ENCODE measurements around the gene SNAPC4.

DNA sequence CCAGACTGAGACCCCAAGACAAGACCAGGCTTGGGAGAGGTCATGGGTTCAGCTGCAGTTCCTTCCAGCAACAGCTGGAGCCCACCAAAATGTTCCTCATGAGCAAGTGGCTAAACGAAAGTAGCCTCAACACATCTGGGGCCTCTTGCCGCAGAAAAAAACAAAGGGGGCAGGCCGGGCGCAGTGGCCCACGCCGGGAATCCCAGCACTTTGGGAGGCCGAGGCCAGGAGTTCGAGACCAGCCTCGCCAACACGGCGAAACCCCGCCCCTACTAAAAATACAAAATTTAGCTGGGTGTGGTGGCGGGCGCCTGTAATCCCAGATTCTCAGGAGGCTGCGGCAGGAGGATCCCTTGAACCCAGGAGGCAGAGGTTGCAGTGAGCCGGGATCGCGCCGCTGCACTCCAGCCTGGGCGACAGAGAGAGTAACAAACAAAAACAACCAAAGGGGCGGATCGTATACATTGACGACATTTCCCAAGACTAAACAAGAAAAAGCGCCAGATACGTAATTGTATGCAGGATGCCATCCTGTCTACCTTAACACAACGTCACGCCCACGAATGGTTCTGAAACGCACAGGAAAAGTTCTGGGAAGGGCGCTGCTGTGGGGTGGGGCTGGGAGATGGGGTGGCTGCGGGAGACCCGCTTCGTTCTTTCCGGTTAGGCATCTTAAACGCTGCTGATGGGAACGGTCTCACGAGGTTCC, 38.0 kb upstream of the SNAPC4 start:
- TF ChIP-seq CTCF (IDR thresholded peaks at IDR 0.05) (no peak), POLR2A (IDR thresholded peaks at IDR 0.05) (no peak)

Data from heart left ventricle (tissue), 13 donors.